RWPE1 (cell line): ENCODE data around the gene CD248.

Source experiments
- CTCF ChIA-PET: fragments of 350-600 bp; sonication (Branson Sonifier 250); formaldehyde crosslinking; extraction: SDS; loops from one replicate; lab custom pipeline; 2021; lab: Yijun Ruan, JAX
- POLR2A ChIA-PET: fragments of 400-600 bp; formaldehyde crosslinking; extraction: SDS; loops from one replicate; lab custom pipeline; 2020; ENCODE audit warnings: antibody characterized with exemption; ENCODE audit not compliant: low non-redundant PET; lab: Yijun Ruan, JAX
- DNase-seq: peaks from one replicate; pipeline ENCODE4 v3.0.0; 2012; ENCODE audit warnings: low spot score
- H3K27ac ChIP-seq: fragments of 450-650 bp; 2 replicates; pipeline ENCODE4 v1.5.1; 2017
- CTCF ChIP-seq: fragments of 450-650 bp; conservative IDR thresholded peaks from 2 replicates; pipeline ENCODE4 v1.5.1; 2017; ENCODE audit warnings: low read depth, mild to moderate bottlenecking

Gene CD248

DNA sequence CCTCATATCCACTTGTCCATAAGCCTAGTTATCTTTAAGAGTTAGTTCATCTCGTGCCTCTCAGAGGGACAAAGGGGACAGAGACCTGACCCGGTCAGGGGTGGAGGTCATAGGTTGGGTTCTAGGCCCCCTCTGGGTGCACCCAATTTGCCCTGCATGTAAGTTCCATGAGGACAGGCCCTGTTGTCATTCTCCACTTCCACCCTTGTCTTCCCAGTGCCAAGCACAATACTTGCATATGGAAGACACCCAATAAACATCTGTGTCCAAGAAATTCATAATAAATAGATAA is 26.6 kb downstream of the CD248 start:
- ChIA-PET POLR2A (no interaction called here), CTCF (interaction anchor here (1.0 kb wide), 1 partner anchor 99 kb away, joined by 5 read pairs; no protein-coding TSS in a partner anchor)
- H3K27ac ChIP-seq, result peak overlapping the region; percentile 90
- TF ChIP-seq CTCF, result no peak
- DNase-seq, result no peak

DNA sequence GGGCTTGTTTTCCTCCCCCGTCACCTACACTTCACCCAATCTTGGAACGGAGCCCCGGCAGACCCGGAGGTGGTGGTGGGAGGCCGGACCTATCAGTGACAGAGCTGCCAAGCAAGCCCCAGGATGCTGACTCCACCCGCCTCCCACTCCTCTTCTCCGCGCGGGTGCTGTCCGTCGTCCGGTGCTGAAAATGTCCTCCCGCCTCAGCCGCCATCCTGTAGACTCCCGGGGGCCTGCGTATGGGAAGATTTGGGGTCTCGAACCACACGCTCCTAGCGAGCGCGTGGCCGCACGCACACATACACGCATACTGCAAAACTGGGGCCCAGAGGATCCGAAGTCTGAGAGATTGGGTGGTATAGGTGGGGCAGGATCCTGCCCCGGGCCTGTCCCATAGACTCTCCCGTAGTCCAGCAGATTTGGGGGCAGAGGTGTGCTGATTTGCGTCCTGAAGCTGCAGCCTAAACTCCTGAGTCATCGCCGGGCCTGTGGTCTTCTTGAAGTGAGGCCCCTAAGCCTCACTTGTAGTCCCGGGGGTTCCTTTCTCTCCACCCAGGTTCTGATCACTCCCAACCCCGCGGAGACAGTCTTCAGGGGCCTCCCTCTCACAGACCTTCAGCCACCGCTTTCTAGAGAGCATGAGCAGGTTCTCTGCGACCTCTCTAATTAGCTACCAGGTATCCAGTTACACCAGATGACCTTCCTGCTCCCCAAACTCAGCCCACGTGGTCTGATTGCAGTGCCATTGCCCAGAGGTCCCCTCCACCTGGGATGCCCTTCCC is 27.1 kb downstream of the CD248 start:
- POLR2A ChIA-PET, result interaction anchor here (0.6 to 1.0 kb wide), 3 partner anchors 23 to 87 kb away, joined by 3 read pairs; no protein-coding TSS in a partner anchor
- no peak for TF ChIP-seq CTCF
- CTCF ChIA-PET, result interaction anchor here (1.0 kb wide), 1 partner anchor 99 kb away, joined by 5 read pairs; no protein-coding TSS in a partner anchor
- no peak for DNase-seq
- H3K27ac ChIP-seq, result peak overlapping the region; percentile 90

DNA sequence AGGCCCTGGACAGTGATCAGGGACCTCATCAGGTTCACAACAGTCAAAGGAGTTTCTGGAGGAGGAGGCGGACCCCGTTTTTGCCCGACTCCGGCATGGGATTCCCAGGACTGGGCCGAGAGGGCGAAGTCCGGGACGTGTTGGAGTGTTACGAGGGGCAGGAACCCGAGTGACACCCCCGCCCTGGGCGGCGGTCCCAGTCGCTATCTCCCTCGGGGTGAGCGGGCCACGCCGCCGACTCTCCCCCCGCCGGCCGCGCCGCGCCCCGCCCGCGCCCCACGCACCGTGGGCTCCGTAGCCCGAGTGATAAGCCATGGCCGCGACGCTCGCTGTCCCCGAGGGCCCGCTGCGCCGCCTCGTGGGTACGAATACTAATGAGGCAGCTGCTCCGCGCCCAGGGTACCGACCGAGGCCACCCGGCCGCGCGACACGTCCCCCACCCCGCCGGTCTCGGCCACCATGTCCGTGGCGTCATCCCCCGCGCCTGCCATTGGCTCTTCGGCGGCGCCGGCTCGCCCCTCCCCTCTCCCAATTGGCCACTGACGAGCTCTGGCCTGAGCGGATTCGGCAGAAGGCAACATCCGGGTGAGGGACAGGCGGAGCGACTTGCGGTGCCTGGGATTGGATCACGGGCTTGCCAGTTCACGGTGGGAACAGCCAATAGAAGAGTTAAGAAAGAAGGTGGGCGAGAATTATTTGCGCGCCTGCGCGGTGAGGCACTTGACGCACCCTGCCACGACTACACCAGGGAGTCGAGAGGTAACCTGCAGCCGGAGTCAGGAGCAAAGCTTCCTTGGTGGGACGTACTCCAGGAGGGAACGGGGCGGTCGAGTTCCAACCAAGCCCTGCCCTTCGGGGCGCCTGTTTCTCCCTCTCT is 27.9 kb downstream of the CD248 start, which contains the start of gene YIF1A:
YIF1A (minus strand) TSS at position 473 of the 877 bp plus-strand sequence; CDS start at position 315, 158 bp downstream.
- DNase-seq, result peak; percentile 100
- CTCF ChIA-PET, result interaction anchor here (0.6 kb wide), 1 partner anchor 819 kb away, joined by 3 read pairs; no protein-coding TSS in a partner anchor
- TF ChIP-seq CTCF, result no peak
- POLR2A ChIA-PET, result interaction anchor here (0.6 to 1.0 kb wide), 5 partner anchors 17 to 1160 kb away, joined by 3 read pairs; no protein-coding TSS in a partner anchor
- H3K27ac ChIP-seq, result peak within 1 kb of the TSS; percentile 90

GRCh38 chr11:66287889-66288670 is 28.8 kb downstream of the CD248 start:
- POLR2A ChIA-PET, result interaction anchor here (0.7 kb wide), 1 partner anchor 18 kb away, joined by 3 read pairs; no protein-coding TSS in a partner anchor
- TF ChIP-seq CTCF, result no peak
- DNase-seq, result no peak
- CTCF ChIA-PET, result no interaction called here
- peak overlapping the region; percentile 90 for H3K27ac ChIP-seq

DNA sequence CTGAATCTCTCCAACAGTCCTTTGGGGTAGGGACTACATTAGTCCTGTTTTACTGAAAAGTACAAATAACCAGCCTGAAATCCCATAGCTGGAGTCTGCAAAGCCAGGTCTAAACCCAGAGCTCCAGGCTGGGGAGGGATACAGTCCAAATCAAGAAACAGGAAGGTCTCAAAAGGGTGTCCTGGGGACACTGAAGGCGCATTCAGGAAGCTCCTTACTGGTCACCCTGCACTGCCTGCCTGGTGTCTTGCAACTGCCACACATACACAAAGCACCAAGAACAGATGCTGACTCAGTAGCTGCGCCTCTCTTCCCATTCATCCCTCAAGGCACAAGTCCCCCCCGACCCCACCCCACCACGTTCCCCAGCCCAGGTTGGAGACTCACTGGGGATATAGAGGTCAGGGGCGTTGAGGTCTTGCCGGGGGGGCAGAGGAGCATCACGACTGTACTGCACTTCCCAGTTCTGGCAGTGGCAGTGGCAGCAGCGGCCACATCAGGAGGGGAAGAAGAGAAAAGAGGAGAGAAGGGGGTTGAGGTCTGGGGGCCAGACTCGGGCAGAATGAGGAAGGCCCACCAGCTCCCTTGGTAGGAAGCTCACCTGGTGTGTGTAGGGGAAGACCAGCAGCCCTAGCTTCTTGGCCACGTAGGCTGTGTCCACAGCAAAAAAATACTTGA is 29.5 kb downstream of the CD248 start:
- DNase-seq, result no peak
- ChIA-PET CTCF (no interaction called here), POLR2A (no interaction called here)
- no peak for TF ChIP-seq CTCF
- H3K27ac ChIP-seq, result peak overlapping the region; percentile 90
